ENCODE data around the gene ZNF197. TPM values are rescaled to one million over a fixed set of nuclear protein-coding genes. Genes with fewer than 3 reads are reported as not detected.

ZNF197 gene
- polyA plus RNA-seq, 2 of the 4 experiments (the other 2 are of a cell fraction) = 2.8 to 3.7 TPM

DNA sequence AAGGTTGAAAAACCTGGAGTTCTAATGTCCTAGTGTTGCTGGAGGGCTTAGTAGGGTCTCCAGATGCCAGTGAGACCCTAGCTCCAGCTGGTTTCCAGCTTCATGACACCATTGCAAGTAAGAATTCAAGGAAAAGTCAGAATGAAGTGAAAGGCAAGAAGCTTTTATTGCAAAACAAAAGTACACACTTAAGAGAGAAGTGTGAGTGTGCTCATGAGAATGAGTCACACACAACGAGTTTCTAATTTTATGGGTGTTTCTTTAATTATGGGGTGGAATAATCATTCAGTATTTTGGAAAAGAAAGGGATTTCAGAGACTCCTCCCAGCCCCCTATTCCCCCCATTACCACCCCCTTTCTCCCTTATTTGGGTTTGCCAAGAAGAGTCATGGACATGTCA lies 63.1 kb downstream of the ZNF197 start:
- DNase-seq (ENCODE audit: low read depth in 1 of 2, low spot score in 1 of 2) (no peak), FAIRE-seq (no peak), ATAC-seq (no peak)
- no peaks in the 10 kb centered on the region for H3K4me1 ChIP-seq
- TF ChIP-seq, protein P1, sequence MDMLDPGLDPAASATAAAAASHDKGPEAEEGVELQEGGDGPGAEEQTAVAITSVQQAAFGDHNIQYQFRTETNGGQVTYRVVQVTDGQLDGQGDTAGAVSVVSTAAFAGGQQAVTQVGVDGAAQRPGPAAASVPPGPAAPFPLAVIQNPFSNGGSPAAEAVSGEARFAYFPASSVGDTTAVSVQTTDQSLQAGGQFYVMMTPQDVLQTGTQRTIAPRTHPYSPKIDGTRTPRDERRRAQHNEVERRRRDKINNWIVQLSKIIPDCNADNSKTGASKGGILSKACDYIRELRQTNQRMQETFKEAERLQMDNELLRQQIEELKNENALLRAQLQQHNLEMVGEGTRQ (IDR thresholded peaks at IDR 0.05) = no peak
- TF ChIP-seq ZSCAN20 (CRISPR knock-in tag; IDR thresholded peaks at IDR 0.05) (no peak), HDAC2 (IDR thresholded peaks at IDR 0.05) (no peak), FOXS1 (CRISPR knock-in tag; IDR thresholded peaks at IDR 0.05) (no peak), ZNF302 (CRISPR knock-in tag; IDR thresholded peaks at IDR 0.05) (no peak), JUN (IDR thresholded peaks at IDR 0.05) (no peak), HOXB5 (CRISPR knock-in tag; IDR thresholded peaks at IDR 0.05) (no peak), RAD21 (conservative IDR thresholded peaks at IDR 0.05 in 1 of 2, IDR thresholded peaks at IDR 0.05 in 1 of 2) (no peak), RNF2 (IDR thresholded peaks at IDR 0.05; ENCODE audit: borderline replicate concordance, low read depth) (no peak), CHD2 (IDR thresholded peaks at IDR 0.05; ENCODE audit: low read length, partially characterized antibody) (no peak), CBX2 (IDR thresholded peaks at IDR 0.05; ENCODE audit: borderline replicate concordance, low read depth) (no peak), TFCP2L1 (CRISPR knock-in tag; IDR thresholded peaks at IDR 0.05) (no peak), CBX8 (IDR thresholded peaks at IDR 0.05) (no peak), MAFK (IDR thresholded peaks at IDR 0.05; ENCODE audit: partially characterized antibody) (no peak)
- TF ChIP-seq, protein P2, sequence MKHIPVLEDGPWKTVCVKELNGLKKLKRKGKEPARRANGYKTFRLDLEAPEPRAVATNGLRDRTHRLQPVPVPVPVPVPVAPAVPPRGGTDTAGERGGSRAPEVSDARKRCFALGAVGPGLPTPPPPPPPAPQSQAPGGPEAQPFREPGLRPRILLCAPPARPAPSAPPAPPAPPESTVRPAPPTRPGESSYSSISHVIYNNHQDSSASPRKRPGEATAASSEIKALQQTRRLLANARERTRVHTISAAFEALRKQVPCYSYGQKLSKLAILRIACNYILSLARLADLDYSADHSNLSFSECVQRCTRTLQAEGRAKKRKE (CRISPR knock-in tag; IDR thresholded peaks at IDR 0.05; ENCODE audit: low read depth) = no peak
- TF ChIP-seq, protein P3, sequence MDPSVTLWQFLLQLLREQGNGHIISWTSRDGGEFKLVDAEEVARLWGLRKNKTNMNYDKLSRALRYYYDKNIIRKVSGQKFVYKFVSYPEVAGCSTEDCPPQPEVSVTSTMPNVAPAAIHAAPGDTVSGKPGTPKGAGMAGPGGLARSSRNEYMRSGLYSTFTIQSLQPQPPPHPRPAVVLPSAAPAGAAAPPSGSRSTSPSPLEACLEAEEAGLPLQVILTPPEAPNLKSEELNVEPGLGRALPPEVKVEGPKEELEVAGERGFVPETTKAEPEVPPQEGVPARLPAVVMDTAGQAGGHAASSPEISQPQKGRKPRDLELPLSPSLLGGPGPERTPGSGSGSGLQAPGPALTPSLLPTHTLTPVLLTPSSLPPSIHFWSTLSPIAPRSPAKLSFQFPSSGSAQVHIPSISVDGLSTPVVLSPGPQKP (IDR thresholded peaks at IDR 0.05; ENCODE audit: low read depth, low read length) = no peak
- TF ChIP-seq, protein P4, sequence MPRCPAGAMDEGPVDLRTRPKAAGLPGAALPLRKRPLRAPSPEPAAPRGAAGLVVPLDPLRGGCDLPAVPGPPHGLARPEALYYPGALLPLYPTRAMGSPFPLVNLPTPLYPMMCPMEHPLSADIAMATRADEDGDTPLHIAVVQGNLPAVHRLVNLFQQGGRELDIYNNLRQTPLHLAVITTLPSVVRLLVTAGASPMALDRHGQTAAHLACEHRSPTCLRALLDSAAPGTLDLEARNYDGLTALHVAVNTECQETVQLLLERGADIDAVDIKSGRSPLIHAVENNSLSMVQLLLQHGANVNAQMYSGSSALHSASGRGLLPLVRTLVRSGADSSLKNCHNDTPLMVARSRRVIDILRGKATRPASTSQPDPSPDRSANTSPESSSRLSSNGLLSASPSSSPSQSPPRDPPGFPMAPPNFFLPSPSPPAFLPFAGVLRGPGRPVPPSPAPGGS (IDR thresholded peaks at IDR 0.05) = no peak
- TF ChIP-seq, protein P5, sequence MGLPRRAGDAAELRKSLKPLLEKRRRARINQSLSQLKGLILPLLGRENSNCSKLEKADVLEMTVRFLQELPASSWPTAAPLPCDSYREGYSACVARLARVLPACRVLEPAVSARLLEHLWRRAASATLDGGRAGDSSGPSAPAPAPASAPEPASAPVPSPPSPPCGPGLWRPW (IDR thresholded peaks at IDR 0.05) = no peak
- TF ChIP-seq, protein P6, sequence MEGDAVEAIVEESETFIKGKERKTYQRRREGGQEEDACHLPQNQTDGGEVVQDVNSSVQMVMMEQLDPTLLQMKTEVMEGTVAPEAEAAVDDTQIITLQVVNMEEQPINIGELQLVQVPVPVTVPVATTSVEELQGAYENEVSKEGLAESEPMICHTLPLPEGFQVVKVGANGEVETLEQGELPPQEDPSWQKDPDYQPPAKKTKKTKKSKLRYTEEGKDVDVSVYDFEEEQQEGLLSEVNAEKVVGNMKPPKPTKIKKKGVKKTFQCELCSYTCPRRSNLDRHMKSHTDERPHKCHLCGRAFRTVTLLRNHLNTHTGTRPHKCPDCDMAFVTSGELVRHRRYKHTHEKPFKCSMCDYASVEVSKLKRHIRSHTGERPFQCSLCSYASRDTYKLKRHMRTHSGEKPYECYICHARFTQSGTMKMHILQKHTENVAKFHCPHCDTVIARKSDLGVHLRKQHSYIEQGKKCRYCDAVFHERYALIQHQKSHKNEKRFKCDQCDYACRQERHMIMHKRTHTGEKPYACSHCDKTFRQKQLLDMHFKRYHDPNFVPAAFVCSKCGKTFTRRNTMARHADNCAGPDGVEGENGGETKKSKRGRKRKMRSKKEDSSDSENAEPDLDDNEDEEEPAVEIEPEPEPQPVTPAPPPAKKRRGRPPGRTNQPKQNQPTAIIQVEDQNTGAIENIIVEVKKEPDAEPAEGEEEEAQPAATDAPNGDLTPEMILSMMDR (IDR thresholded peaks at IDR 0.05) = no peak
- no peak overlapping the region for H3K4me2 ChIP-seq
- WGBS (ENCODE audit: missing lambda C conversion rate) = 0% methylated on average over 1 of the region's 1 CpG
- no peak overlapping the region for H3K4me3 ChIP-seq
- CTCF ChIA-PET = no interaction called here
- POLR2A ChIA-PET = no interaction called here
- H3K9me3 ChIP-seq = peaks cover 3% of the 10 kb centered on the region; the same call in 2 of the 3 replicates
- no peak overlapping the region for H3K27ac ChIP-seq

Other genes starting within 250 kb of the ZNF197 start
- 3.4 and 4.8 TPM in 2 replicates for gene ZNF445, start 147.4 kb upstream of the ZNF197 start, polyA plus RNA-seq (2011; rRNA removed)
- 4.0 to 4.2 TPM (median 4.0 TPM) in 3 replicates for gene ZNF445, start 147.4 kb upstream of the ZNF197 start, polyA plus RNA-seq (2017; fragmentation: RNase III; extraction: RNeasy Plus Mini Kit Qiagen cat#74134 plus additional on column Dnase treatment)
- gene ZKSCAN7, start 69.8 kb upstream of the ZNF197 start, polyA plus RNA-seq (2011; rRNA removed) = not detected in 2 replicates
- not detected in 3 replicates for gene ZKSCAN7, start 69.8 kb upstream of the ZNF197 start, polyA plus RNA-seq (2017; fragmentation: RNase III; extraction: RNeasy Plus Mini Kit Qiagen cat#74134 plus additional on column Dnase treatment)
- gene ZNF660, start 40.1 kb upstream of the ZNF197 start, polyA plus RNA-seq (2011; rRNA removed) = not detected in 2 replicates
- not detected in 3 replicates for gene ZNF660, start 40.1 kb upstream of the ZNF197 start, polyA plus RNA-seq (2017; fragmentation: RNase III; extraction: RNeasy Plus Mini Kit Qiagen cat#74134 plus additional on column Dnase treatment)
- 4.8 and 5.0 TPM in 2 replicates for gene ZNF35, start 23.7 kb downstream of the ZNF197 start, polyA plus RNA-seq (2011; rRNA removed)
- gene ZNF35, start 23.7 kb downstream of the ZNF197 start, polyA plus RNA-seq (2017; fragmentation: RNase III; extraction: RNeasy Plus Mini Kit Qiagen cat#74134 plus additional on column Dnase treatment) = 3.8 to 4.1 TPM (median 3.9 TPM) in 3 replicates
- 3.3 TPM in 2 replicates for gene ZNF502, start 87.6 kb downstream of the ZNF197 start, polyA plus RNA-seq (2011; rRNA removed)
- 1.5 to 1.8 TPM (median 1.7 TPM) in 3 replicates for gene ZNF502, start 87.6 kb downstream of the ZNF197 start, polyA plus RNA-seq (2017; fragmentation: RNase III; extraction: RNeasy Plus Mini Kit Qiagen cat#74134 plus additional on column Dnase treatment)
- 0.03 TPM in 1 of 2 replicates, not detected in the other for gene ZNF501, start 104.6 kb downstream of the ZNF197 start, polyA plus RNA-seq (2011; rRNA removed)
- 0.03 to 0.09 TPM in 2 of 3 replicates, not detected in the other for gene ZNF501, start 104.6 kb downstream of the ZNF197 start, polyA plus RNA-seq (2017; fragmentation: RNase III; extraction: RNeasy Plus Mini Kit Qiagen cat#74134 plus additional on column Dnase treatment)
- 13.3 and 16.6 TPM in 2 replicates for gene KIAA1143, start 136.6 kb downstream of the ZNF197 start, polyA plus RNA-seq (2011; rRNA removed)
- 10.1 to 10.8 TPM (median 10.6 TPM) in 3 replicates for gene KIAA1143, start 136.6 kb downstream of the ZNF197 start, polyA plus RNA-seq (2017; fragmentation: RNase III; extraction: RNeasy Plus Mini Kit Qiagen cat#74134 plus additional on column Dnase treatment)
- 6.8 and 13.5 TPM in 2 replicates for gene KIF15, start 136.8 kb downstream of the ZNF197 start, polyA plus RNA-seq (2011; rRNA removed)
- gene KIF15, start 136.8 kb downstream of the ZNF197 start, polyA plus RNA-seq (2017; fragmentation: RNase III; extraction: RNeasy Plus Mini Kit Qiagen cat#74134 plus additional on column Dnase treatment) = 7.7 to 8.7 TPM (median 8.4 TPM) in 3 replicates
- gene TMEM42, start 236.9 kb downstream of the ZNF197 start, polyA plus RNA-seq (2011; rRNA removed) = 18.0 and 22.8 TPM in 2 replicates
- 7.7 to 10.0 TPM (median 9.3 TPM) in 3 replicates for gene TMEM42, start 236.9 kb downstream of the ZNF197 start, polyA plus RNA-seq (2017; fragmentation: RNase III; extraction: RNeasy Plus Mini Kit Qiagen cat#74134 plus additional on column Dnase treatment)
- gene TGM4, start 249.6 kb downstream of the ZNF197 start, polyA plus RNA-seq (2011; rRNA removed) = 0.01 and 0.03 TPM in 2 replicates
- not detected in 3 replicates for gene TGM4, start 249.6 kb downstream of the ZNF197 start, polyA plus RNA-seq (2017; fragmentation: RNase III; extraction: RNeasy Plus Mini Kit Qiagen cat#74134 plus additional on column Dnase treatment)